DMS153 (cell line): Measurements from ENCODE around the gene TIMM17A.

Source experiments
- DNase-seq: peaks from one replicate; lab custom pipeline; 2025; lab: John Stamatoyannopoulos, UW

TIMM17A gene

GRCh38 chr1:201955009-201955728 is at the start of gene TIMM17A:
TSS of gene TIMM17A (plus strand) at chr1:201955503. CDS start at chr1:201955527, 24 bp downstream.
- peak; percentile 98 for DNase-seq

- no peak for DNase-seq
These were observed 49.0 kb upstream of the TIMM17A start for GRCh38 chr1:201906336-201906735.

GRCh38 chr1:201907621-201908020 is 47.7 kb upstream of the TIMM17A start:
- DNase-seq = no peak

- DNase-seq = no peak
These were observed 43.3 kb upstream of the TIMM17A start for GRCh38 chr1:201911826-201912571.

GRCh38 chr1:201912832-201913231 is 42.5 kb upstream of the TIMM17A start:
- no peak for DNase-seq

- DNase-seq = no peak
These were observed 40.7 kb upstream of the TIMM17A start for GRCh38 chr1:201914456-201915235.

GRCh38 chr1:201916649-201917249 is 38.6 kb upstream of the TIMM17A start:
- peak; percentile 21 for DNase-seq

- no peak for DNase-seq
These were observed 37.8 kb upstream of the TIMM17A start for GRCh38 chr1:201917362-201918033.

GRCh38 chr1:201918343-201918742 is 37.0 kb upstream of the TIMM17A start:
- no peak for DNase-seq

- DNase-seq = no peak
These were observed 33.2 kb upstream of the TIMM17A start for GRCh38 chr1:201921952-201922558.

GRCh38 chr1:201925301-201925567 is 30.1 kb upstream of the TIMM17A start:
- no peak for DNase-seq

GRCh38 chr1:201925981-201926645 is 29.2 kb upstream of the TIMM17A start:
- DNase-seq = no peak

GRCh38 chr1:201928266-201928665 is 27.0 kb upstream of the TIMM17A start:
- no peak for DNase-seq

- DNase-seq = no peak
These were observed 25.2 kb upstream of the TIMM17A start for GRCh38 chr1:201930137-201930536.

GRCh38 chr1:201930803-201931202 is 24.5 kb upstream of the TIMM17A start:
- no peak for DNase-seq

- no peak for DNase-seq
These were observed 21.4 kb upstream of the TIMM17A start for GRCh38 chr1:201933840-201934430.

GRCh38 chr1:201937624-201938213 is 17.6 kb upstream of the TIMM17A start:
- no peak for DNase-seq

- no peak for DNase-seq
These were observed 16.8 kb upstream of the TIMM17A start for GRCh38 chr1:201938440-201939035.

GRCh38 chr1:201939148-201939547 is 16.2 kb upstream of the TIMM17A start:
- no peak for DNase-seq

- no peak for DNase-seq
These were observed 15.7 kb upstream of the TIMM17A start for GRCh38 chr1:201939574-201939973.
